OCI-LY1 (cell line): ENCODE data around the gene GALNT7.

Experiments used
- CTCF ChIP-seq: fragments of 200-600 bp; sonication (generic), shearing (Covaris generic); IDR thresholded peaks from 2 replicates; pipeline ENCODE4 v1.5.1; 2017; ENCODE audit warnings: mild to moderate bottlenecking, antibody characterized with exemption, low read length, moderate library complexity, mixed read lengths
- EZH2 ChIP-seq: fragments of 200-600 bp; sonication (generic), shearing (Covaris generic); IDR thresholded peaks from 2 replicates; pipeline ENCODE4 v1.8.0; 2017; ENCODE audit warnings: borderline replicate concordance, mixed run types, mild to moderate bottlenecking, antibody characterized with exemption, low read length, moderate library complexity, mixed read lengths

- TF ChIP-seq CTCF (no peak), EZH2 (no peak)
These were observed 30.9 kb downstream of the GALNT7 start for GRCh38 chr4:173199553-173199952.
